GM12878 (cell line): ENCODE measurements around the gene KRT34.

ENCODE experiments used
- ETV6 ChIP-seq, 2 experiments: fragments of 450-650 bp in 1 of 2; IDR thresholded peaks in 1 of 2; conservative IDR thresholded peaks in 1 of 2; 2 replicates each; pipeline ENCODE4 v1.6.1; 2014; ENCODE audit warnings: antibody characterized with exemption in 1 of 2, borderline replicate concordance in 1 of 2, low read depth in 1 of 2, mild to moderate bottlenecking in 1 of 2, moderate library complexity in 1 of 2
- TCF12 ChIP-seq: IDR thresholded peaks from 2 replicates; pipeline ENCODE4 v1.6.1; 2011; ENCODE audit warnings: low read depth, mild to moderate bottlenecking, low read length
- TF ChIP-seq, protein P1 (sequence below), 3 experiments: IDR thresholded peaks in 2 of 3; conservative IDR thresholded peaks in 1 of 3; 2 replicates each; pipeline ENCODE4 v1.5.1; 2011; ENCODE audit warnings: low read depth in 3 of 3, low read length in 3 of 3, mild to moderate bottlenecking in 3 of 3, control low read depth in 2 of 3, moderate library complexity in 2 of 3, inconsistent platforms in 1 of 3, mixed read lengths in 1 of 3; ENCODE audit not compliant: control insufficient read depth in 2 of 3, insufficient read depth in 1 of 3; ENCODE audit errors: extremely low read depth in 1 of 3

DNA sequence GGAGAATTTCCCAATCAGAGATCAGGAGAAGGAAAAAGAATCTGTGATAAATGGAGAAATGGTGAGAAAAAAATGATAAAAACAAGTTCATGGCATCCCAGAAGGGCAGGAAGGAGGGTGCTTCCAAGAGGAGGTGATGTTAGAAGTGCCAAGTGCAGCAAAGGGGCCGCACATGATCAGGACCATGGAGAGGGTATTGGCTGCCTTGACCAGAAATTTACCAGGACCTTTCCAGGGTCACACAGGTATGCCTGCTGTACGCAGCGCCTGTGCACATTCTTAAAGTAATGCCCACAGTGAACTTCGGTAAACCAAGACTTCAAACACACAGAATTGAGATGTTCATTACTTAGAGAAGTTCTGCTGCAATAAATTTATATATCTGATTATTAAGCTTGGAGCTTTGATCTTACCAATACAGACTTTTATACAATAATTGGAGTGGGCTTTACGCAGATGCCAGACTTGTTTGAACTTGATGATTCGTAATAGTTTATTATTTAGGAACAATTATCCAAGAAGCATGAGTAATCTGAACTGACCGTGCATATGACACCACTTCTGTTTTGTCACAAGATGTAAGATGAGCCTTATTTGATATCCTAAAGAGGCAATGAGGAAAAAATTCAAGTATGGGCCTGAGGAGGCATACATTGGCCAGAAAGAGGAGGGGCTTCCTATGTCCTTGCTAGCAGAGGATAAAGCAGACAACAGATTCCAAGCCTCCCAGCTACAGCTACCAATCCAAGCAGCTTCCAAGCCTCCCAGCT is 29.3 kb downstream of the KRT34 start:
- TF ChIP-seq TCF12: no peak
- TF ChIP-seq, protein P1, sequence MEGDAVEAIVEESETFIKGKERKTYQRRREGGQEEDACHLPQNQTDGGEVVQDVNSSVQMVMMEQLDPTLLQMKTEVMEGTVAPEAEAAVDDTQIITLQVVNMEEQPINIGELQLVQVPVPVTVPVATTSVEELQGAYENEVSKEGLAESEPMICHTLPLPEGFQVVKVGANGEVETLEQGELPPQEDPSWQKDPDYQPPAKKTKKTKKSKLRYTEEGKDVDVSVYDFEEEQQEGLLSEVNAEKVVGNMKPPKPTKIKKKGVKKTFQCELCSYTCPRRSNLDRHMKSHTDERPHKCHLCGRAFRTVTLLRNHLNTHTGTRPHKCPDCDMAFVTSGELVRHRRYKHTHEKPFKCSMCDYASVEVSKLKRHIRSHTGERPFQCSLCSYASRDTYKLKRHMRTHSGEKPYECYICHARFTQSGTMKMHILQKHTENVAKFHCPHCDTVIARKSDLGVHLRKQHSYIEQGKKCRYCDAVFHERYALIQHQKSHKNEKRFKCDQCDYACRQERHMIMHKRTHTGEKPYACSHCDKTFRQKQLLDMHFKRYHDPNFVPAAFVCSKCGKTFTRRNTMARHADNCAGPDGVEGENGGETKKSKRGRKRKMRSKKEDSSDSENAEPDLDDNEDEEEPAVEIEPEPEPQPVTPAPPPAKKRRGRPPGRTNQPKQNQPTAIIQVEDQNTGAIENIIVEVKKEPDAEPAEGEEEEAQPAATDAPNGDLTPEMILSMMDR (IDR thresholded peaks at IDR 0.05 in 2 of 3, conservative IDR thresholded peaks at IDR 0.05 in 1 of 3; ENCODE audit: control insufficient read depth in 2 of 3, extremely low read depth in 1 of 3, insufficient read depth in 1 of 3, low read depth in 3 of 3, low read length in 3 of 3): no peak
- no peak for TF ChIP-seq ETV6 (conservative IDR thresholded peaks at IDR 0.05 in 1 of 2, IDR thresholded peaks at IDR 0.05 in 1 of 2; ENCODE audit: borderline replicate concordance in 1 of 2, low read depth in 1 of 2)
